GM18502 (cell line): Measurements from ENCODE around the gene ASPG.

Experiments used
- ATAC-seq: cut with Tn5 transposase; IDR thresholded peaks from one replicate; pipeline ENCODE4 v1.9.1; 2021; ENCODE audit warnings: mild to moderate bottlenecking; ENCODE audit not compliant: unreplicated experiment, poor library complexity

ASPG gene

DNA sequence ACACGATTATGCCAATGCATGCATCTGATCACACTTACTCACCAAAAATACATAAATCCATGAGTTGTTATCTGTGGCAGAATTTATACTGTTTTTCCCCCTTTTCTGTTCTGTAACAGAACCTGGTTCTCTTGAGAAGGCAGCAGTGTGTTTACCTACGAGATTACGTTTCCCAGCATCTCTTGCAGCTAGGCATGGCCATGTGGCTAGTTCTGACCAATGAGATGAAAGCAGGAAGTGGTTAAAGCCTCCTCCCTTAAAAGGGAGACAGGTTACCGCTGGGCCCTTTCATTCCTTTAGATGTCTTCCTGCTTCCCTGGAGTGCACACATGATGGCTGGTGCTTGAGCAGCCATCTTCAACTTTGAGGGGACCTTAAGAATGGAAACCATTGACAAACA is 11.7 kb upstream of the ASPG start:
- ATAC-seq = no peak

DNA sequence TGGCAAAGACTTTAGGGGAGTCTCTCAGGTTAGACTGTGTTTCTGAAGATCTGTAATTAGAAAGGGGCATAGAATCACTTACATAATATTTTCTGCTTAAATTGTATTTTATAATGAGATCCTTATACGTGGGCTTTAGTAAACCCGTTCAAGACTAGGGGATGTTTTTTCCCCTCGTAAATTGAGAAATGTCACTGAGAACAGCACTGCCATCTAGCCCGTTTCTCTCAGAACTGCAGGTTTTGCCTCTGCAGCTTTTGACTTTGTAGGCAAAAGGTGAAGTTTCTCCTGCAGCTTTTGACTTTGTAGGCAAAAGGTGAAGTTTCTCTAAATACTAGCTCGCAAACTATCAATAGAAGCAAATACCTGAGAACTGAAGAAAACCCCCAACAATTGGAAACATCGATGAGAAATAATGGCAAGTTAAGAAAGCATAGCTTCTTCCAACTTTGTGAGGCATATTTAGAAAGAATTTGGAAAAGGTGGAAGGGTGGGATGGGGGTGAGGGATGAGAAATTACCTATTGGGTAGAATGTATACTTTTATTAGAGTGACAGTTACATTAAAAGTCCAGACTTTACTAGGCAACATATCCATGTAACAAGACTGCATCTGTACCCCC is 9.9 kb upstream of the ASPG start:
- ATAC-seq = no peak

DNA sequence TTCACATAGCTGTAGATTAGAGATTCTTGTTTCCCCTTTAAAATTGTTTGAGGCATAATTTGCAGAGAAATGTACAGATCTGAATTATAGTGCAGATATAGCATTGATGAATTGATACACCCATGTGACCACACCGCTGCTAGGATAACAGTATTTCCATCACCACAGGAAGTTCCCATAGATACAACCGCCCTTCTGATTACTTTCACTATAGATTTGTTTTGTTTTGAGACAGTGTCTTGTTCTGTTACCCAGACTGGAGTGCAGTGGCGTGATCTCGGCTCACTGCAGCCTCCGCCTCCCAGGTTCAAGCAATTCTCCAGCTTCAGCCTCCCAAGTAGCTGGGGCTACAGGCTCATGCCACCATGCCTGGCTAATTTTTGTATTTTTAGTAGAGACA is 8.8 kb upstream of the ASPG start:
- ATAC-seq = no peak

DNA sequence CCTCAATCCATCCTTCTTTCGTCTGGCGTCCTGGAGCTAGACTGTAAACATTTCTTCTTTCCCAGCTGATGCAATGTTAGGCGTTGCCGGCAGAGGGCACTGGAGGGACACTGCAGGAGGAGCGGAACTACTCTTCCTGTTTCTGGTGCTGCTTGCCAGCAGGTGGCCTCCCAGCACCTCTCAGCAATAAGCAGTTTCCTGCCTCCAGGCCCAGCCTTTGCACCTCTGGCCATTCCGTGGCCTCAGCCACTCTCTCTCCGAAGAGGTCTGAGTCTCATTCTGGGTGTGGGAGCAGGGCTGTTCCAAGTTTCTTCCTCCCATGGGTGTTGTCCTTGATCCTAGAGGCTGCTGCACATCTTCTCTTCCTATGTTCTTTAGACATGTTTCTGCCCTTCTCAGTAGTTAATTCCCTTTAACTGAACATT is 7.5 kb upstream of the ASPG start:
- ATAC-seq = peak; percentile 65

DNA sequence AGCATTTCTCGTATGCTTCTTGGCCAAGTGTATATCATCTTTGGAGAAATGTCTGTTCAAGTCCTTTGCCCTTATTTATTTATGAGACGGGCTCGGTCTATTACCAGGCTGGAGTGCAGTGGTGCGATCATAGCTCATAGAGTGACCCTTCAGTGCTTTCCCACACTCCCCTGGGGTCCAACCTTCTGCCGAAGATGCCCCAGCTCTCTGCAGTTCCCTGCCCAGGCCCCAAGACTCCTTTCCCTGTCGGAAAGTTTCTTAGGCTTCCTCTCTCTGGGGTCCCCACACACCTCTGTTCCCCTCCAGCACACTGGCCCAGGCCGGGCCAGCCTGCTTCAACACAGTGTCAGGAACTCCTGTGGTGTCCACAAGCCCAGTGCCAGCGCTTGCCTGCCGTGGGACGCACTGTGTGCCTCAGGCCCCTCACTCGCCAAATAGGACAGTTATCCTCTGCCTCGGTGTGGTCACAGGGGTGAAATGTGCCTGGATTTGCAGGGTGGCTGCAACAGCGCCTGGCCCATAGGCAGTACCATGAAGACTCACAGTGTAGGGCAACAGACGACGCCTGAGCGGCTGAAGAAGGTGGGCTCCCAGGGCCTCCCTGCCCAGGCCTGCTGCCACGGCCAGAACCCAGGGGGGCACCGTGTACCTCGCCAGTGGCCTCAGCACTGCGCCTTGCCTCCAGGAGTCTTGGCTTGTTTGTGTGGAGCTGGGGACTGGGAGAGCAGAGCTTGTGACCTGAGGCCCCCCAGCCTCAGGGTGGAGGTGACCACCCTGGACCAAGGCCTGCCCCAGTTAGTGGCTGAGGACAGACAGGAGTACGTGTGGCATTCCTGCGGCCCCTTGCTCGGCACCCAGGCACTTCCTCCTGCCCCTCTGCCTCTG is 4.9 kb upstream of the ASPG start:
- ATAC-seq = no peak

DNA sequence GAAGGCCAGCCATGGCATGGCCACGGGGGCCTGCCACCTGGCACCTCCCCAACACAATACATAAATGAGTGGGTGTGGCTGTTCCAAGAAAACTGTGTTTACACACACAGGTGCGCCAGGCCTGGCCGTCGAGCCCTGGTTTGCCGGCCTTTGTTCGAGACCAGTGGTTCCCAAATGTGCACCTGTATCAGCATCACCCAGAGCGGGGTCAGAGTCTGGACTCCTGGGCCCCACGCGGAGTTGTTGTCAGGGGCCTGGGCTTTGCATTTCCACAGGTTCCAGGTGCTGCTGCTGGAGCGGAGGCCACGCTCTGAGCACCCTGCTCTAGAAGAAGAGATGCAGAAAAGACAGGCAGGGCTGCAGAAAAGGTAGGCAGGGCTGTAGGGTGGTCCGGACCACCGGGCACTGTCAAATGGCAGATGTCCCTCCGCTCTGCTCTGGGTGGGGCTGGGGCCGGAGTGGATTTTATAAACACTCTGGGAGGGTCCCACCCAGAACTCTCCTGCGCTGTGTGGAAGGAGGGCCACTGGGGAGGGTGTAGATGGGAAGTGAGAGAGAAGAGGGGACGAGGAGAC is 4.2 kb upstream of the ASPG start:
- ATAC-seq = no peak

DNA sequence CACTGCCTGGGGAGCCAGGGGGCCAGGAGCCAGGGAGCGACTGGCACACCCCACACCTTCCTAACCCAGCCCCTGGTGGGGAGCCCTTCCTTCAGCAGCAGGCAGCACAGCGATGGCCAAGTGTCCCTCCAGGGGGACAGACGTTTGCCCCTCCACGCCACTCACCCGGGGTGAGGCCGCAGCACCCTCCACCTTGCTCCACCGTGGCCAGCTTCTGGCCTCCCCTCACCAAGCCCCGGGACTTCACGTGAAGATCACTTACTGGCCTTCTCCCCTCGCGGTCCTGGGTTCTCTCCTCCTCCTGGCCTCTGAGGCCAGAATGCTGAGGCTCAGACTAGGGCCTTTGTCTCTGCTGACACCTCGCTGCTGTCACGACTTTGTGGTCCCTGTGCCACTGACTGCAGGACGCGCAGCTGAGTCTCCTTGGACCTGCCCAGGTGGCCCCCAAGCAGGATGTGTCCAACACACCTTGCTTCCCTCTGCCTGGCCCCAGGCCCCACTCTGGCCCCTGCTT is 3.5 kb upstream of the ASPG start:
- ATAC-seq = no peak

DNA sequence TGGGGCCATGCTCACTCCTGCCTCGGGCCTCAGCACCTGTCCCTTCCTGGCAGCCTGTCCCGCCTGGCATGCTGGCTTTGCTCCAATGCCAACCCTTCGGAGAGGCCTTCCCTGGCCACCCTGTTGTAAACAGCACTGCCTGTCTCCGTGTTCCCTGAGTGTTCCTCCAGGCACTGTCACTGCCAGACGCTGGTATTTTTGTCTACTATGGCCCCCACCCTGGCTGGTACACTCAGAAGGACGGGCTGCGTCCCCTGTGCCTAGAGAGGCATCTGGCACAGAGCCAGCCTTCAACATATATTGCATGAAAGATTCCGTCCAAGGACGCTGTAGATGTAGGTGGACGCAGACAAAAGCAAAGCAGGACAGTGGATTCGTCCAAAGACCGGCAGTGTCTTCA is 2.7 kb upstream of the ASPG start:
- ATAC-seq = no peak

DNA sequence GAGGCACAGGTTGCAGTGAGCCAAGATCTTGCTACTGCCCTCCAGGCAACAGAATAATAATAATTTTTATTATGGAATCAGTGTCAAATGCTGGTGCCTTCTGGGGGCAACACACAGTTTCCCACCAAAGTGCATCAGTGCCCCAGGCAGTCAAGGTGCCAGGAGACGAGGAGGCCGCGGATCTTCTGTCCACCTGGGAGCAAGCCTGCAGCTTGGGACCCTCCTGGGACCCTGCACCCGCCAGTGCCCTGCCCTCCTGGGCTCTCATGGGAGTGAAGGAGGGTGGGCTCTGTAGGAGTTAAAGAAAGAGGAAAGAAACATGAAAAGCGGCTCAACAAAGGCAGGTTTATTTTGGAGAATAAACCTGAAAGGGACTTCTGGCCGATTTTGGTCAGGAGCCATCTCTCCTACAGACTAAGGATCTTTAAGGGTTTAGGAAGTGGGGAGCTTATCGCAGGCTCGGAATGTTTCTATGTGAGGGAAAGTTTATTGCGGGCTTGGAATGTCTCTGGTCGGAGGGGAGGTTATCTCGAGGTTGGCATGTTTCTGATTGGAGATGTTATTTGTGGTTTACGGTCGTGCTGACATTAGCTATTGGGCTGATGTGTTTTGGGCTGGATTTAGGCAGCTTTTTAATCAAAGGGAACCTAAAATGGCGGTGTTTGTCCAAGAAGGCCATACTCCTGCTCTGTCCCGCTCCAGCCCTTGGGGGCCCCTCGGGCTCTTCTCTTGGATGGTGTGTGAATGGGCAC is 1.1 kb upstream of the ASPG start:
- ATAC-seq = no peak

DNA sequence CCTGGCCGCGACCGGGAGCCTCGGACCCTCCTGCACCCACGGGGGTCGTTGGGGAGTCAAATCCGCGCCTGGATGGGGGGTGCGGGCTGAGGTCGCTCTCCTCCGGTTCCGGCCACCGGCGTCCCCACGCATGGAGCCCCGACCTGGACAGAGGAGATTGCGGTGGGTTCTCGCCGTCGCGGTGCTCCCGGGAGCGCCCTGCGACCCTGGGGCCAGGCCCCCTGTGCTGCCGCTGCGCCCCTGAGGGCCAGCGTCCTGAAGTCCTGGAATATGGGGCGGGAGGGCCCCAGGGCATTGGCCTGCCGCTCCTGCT is 345 bp downstream of the ASPG start:
- ATAC-seq = no peak

DNA sequence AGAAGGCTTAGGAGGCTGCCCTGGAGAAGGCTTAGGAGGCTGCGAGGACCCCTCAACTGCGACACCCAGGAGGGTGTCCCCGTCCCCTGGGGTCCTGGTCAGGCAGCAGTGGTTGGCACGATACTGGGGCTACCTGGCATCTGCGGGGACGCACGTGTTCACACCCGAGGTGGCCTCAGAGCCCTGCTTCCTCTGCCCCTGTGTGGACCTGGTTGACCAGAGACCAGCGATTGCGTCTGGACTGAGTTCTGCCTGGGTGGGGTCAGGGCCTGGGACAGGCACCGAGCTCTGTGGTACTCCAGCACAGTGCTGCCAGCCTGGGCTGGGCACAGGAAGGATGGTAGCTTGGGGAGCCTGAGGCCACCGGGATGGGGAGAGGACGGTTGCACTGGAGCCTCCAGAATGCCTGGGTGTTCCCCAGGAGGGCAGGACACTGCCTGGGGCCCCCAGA is 735 bp downstream of the ASPG start:
- no peak for ATAC-seq

DNA sequence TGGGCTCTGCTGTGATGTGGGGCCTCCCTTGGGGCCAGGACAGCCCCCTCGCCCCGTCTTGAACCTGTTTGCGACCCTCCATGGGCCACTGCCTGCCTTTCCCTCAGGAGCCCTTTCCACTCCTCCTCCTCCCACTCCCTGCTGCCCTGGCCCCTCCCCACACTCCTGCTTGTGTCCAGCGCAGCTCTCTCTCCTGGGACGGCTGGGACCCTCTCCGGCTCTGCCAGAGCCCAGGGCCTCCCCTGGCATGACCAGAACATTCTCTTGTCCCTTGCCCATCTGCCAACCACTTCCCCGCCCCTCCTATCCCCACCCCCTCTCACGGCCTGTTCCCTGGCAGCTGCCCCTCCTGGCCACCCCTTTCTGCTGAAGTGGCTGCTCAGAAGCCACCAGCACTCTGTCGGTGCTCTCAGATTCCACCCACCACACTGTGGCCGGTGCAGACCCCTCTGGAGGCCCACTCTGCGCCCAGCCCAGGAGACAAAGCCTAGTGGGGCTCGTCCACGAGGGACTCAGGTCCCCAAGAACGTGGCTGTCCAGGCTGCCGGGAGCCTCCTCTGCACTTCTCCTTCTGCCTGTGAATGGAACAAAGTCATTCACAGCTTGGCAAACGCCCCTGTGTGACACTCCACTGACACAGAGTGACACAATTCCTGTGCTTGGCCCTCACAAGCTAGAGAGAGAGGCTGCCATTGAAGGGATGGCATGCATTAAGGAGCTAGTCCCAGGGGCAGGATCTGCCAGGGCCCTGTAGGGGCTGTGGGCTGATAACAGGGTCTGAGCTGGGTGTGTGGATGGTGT is 1.4 kb downstream of the ASPG start:
- ATAC-seq = no peak

DNA sequence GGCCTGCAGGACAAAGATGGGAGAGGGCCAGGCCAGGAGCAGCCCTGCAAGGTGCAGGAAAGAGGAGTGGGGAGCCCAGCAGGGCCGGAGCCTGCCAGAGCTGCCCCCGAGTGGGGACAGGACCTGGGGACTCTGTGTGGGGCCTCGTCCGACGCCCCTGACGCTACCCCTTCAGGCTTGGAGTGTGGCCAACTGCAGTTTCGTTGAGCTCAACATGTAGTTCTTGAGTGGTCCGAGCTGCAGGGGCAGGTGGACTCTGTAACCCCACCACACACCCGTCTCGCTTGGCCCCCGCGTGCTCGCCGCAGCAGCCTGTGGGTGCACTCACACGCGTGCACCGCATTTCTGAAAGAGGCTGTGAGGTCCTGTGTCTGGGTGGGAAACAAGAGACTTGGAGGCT is 2.0 kb downstream of the ASPG start:
- no peak for ATAC-seq

DNA sequence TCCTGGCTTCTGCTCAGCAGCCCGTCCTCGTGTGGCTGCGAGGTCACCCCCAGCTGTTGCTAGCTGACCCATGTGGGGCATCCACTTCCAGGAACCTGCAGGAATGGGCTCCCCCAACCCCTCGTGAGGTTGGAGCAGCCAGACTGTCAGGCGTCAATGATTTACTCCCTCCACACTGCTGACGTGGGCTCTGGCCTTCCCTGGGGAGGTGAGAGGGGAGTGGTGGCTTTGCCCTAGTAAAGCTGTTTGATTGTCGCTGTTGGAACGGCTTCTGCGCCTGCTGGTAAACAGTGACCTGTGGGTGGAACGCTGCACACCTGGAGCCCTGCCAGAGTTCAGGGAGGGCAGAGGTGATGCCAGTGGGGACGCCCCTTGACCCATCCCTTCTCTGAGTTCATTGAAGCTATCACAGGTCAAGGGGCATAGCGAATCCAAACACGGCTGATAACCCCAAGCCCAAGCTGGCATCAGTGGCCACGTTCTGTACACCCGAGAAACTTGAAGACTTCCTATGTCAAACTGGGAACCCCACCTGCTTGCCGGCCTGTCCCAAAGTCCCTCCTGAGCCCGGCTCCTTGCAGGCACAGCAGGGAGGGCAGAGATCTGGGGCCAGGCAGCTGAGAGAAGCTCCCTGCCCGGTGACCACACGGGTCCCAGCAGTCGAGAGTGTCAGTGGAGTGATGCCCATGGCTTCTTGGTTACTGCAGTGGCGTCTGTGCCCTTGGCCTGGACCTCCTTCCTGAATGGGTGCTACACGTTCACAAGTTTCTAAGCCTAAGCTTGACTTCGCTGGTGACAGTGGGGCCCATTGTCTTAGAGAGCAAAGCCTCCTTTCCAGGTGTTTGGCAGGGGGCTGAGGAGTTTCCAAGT is 2.7 kb downstream of the ASPG start:
- ATAC-seq = no peak

DNA sequence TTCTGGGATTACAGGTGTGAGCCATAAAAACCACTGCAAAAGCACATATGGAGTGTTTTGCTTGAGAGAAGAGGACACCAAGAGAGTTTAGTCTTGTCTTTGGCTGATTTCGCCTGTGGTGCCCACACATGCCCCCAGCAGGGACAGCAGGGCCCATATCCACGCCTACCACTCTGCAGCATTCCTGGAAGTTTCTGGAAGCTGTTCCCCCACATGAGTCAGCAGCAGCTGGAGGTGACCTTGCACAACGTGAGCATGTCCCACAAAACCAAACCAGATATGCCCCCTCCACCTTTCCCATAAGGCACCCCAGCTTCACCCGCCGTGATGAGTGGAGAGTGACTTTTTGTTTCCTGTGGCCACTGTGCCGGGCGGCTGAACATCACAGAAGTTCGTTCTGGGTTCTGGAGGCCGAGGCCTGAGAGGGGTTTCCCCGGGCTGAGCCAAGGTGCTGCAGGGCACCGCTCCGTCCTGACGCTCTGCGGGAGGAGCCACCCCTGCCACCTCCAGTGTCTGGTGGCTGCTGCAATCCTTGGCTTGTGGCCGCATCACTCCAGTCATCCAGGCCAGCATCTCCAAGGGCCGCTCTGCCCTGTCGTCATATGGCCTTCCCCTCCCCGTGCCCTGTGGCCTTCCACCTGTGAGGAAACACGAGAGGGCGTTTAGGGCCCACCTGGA is 4.7 kb downstream of the ASPG start:
- no peak for ATAC-seq

DNA sequence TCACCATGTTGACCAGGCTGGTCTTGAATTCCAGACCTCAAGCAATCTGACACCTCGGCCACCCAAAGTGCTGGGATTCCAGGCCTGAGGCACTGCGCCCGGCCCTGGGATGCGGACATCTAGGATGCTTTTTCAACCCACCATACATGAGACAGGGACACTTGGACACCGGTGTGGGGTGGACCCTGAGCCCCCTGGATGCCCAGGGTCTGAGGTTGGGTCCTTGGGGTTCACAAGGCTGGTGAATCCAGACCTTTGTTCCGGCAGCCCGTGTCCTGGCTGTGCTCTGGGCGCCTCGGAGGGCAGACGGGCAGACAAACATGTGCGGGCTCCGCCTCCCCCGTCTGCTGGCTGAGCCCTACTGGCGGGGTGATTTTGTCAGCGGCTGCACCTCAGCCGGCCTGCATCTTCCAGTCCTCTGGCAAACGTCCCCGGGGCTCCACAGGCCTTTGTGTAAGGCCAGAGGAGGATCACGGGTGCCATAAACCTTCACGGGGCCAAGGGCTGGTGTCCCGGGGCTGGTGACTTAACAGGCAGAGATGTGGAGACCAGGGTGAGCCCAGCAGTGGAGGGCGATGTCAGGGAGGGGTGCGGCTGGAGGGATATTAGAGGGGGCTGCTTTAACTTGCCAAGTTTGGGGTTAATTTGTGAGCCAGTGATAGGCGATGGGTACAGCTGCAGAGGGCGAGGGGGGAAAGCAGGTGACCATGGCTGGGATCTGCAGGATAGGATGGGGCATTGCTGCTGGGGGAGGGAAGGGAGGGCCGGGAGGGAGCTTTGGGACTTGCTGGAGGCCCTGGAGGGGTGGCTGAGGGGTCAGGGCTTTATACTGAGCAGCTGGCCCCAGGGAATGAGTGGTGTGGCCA is 5.8 kb downstream of the ASPG start:
- ATAC-seq = no peak

DNA sequence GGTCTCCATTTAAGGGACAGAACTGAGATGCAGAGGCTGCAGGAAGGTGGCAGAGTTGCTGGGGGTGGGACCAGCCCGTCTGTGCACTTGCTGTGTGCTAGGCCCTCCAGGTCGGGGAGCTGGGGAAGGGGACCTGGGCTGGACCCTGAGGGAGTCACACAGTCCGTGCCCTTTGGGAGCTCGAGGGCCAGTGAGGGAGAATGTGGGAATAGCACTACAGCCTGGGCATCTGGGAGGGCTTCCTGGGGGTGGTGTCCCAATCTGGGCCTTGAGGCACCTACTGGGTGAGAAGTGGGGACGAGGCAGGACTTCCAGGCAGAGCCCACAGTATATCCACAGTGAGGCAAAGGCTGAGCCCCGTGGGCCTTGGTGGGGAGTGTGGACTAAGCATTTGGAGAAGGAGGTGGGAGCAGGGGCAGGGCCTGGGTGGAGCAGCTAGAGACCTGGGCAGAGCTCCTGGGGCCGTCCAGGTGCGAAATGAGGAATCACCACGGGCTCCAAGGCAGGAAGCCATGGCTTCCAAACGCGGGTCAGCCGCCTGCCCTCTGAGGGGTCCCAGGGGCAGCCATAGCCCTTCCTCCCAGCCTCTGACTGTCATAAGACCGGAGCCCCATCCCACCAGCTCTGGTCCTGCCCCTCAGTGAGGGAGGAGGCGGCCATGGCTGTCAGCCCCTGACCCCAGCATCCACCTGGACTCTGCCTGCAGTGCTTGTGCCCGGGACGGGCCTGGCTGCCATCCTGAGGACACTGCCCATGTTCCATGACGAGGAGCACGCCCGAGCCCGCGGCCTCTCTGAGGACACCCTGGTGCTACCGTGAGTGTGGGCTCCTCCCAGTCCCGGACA is 6.6 kb downstream of the ASPG start:
- no peak for ATAC-seq
